K562 (cell line): ENCODE data around the gene RNF213.

Source experiments
- ELK1 ChIP-seq: sonication (generic); formaldehyde crosslinking; IDR thresholded peaks from 2 replicates; pipeline ENCODE4 v1.8.1; 2022; ENCODE audit warnings: missing genetic modification reagents
- POLR2A ChIP-seq: fragments of 450-650 bp; conservative IDR thresholded peaks from 2 replicates; pipeline ENCODE4 v1.6.1; 2016
- TEAD4 ChIP-seq, 2 experiments: sonication (generic) in 1 of 2; formaldehyde crosslinking in 1 of 2; IDR thresholded peaks; 2 replicates each; pipeline versions ENCODE4 v1.6.1 to v1.8.0; 2012 to 2022; ENCODE audit warnings: borderline replicate concordance in 1 of 2, inconsistent platforms in 1 of 2, low read length in 1 of 2, mild to moderate bottlenecking in 1 of 2, missing genetic modification reagents in 1 of 2

GRCh38 chr17:80445007-80445725, 184.5 kb downstream of the RNF213 start:
- TF ChIP-seq POLR2A (no peak), TEAD4 (IDR thresholded peaks at IDR 0.05; ENCODE audit: low read length) (no peak), TEAD4 (CRISPR knock-in tag; IDR thresholded peaks at IDR 0.05; ENCODE audit: borderline replicate concordance) (no peak), ELK1 (CRISPR knock-in tag) (no peak)
